Mesenchymal stem cell (in vitro differentiated cells and primary cell): ENCODE data around the gene SH2B3.

Experiments
- DNase-seq: peaks from one replicate; pipeline ENCODE4 v3.0.0-alpha.2; 2013
- H2AFZ ChIP-seq: one replicate; pipeline ENCODE4 v1.6.1; 2013; ENCODE audit warnings: low read depth, mild to moderate bottlenecking, control low read depth, inconsistent platforms, low read length, moderate library complexity
- H2AK5ac ChIP-seq: 2 replicates; pipeline ENCODE4 v1.6.1; 2013; ENCODE audit warnings: low read length, moderate library complexity, mild to moderate bottlenecking, inconsistent platforms; ENCODE audit not compliant: severe bottlenecking
- H2BK120ac ChIP-seq: one replicate; pipeline ENCODE4 v1.6.1; 2013; ENCODE audit warnings: low read depth, mild to moderate bottlenecking, inconsistent platforms, low read length, moderate library complexity
- H2BK12ac ChIP-seq, 2 experiments: one replicate each; pipeline ENCODE4 v1.6.1; 2013; ENCODE audit warnings: inconsistent platforms in 2 of 2, low read length in 2 of 2, mild to moderate bottlenecking in 2 of 2, moderate library complexity in 2 of 2, control low read depth in 1 of 2
- H2BK15ac ChIP-seq: one replicate; pipeline ENCODE4 v1.6.1; 2013; ENCODE audit warnings: mild to moderate bottlenecking, low read depth, inconsistent platforms; ENCODE audit not compliant: poor library complexity, severe bottlenecking
- H2BK5ac ChIP-seq: 2 replicates; pipeline ENCODE4 v1.6.1; 2013; ENCODE audit warnings: low read depth, mild to moderate bottlenecking, low read length, control low read depth, inconsistent platforms; ENCODE audit not compliant: poor library complexity, severe bottlenecking
- H3K14ac ChIP-seq, 2 experiments: one replicate each; pipeline ENCODE4 v1.6.1; 2013; ENCODE audit warnings: inconsistent platforms in 2 of 2, low read length in 2 of 2, control low read depth in 1 of 2, mild to moderate bottlenecking in 1 of 2, moderate library complexity in 1 of 2
- H3K18ac ChIP-seq, 2 experiments: one replicate each; pipeline ENCODE4 v1.6.1; 2013; ENCODE audit warnings: inconsistent platforms in 2 of 2, low read length in 2 of 2, control low read depth in 1 of 2, low read depth in 1 of 2, mild to moderate bottlenecking in 1 of 2
- H3K23ac ChIP-seq, 2 experiments: one replicate each; pipeline ENCODE4 v1.6.1; 2013; ENCODE audit warnings: inconsistent platforms in 2 of 2, low read length in 2 of 2, mild to moderate bottlenecking in 2 of 2, moderate library complexity in 2 of 2, control low read depth in 1 of 2
- H3K27ac ChIP-seq: 2 replicates; pipeline ENCODE4 v1.5.1; 2013; ENCODE audit warnings: mild to moderate bottlenecking, moderate library complexity, low read length, control low read depth, inconsistent platforms; ENCODE audit not compliant: poor library complexity, severe bottlenecking
- H3K27me3 ChIP-seq, 2 experiments: 2 replicates each; pipeline versions ENCODE4 v1.6.1 to v1.7.0; 2013; ENCODE audit warnings: low read length in 2 of 2, mild to moderate bottlenecking in 2 of 2, moderate library complexity in 2 of 2, control low read depth in 1 of 2, inconsistent platforms in 1 of 2; ENCODE audit not compliant: control insufficient read depth in 1 of 2, insufficient read depth in 1 of 2
- H3K36me3 ChIP-seq, 2 experiments: 2 replicates each; pipeline versions ENCODE4 v1.6.1 to v1.7.0; 2013; ENCODE audit warnings: low read length in 2 of 2, control low read depth in 1 of 2, inconsistent platforms in 1 of 2, low read depth in 1 of 2, mild to moderate bottlenecking in 1 of 2; ENCODE audit not compliant: insufficient read depth in 2 of 2, control insufficient read depth in 1 of 2
- H3K4ac ChIP-seq, 2 experiments: one replicate each; pipeline ENCODE4 v1.6.1; 2013; ENCODE audit warnings: inconsistent platforms in 2 of 2, low read length in 2 of 2, mild to moderate bottlenecking in 2 of 2, moderate library complexity in 2 of 2, control low read depth in 1 of 2, low read depth in 1 of 2
- H3K4me1 ChIP-seq: 2 replicates; pipeline ENCODE4 v1.6.1; 2013; ENCODE audit warnings: low read depth, low read length, control low read depth; ENCODE audit not compliant: control insufficient read depth, insufficient read depth
- H3K4me2 ChIP-seq: 2 replicates; pipeline ENCODE4 v1.6.1; 2013; ENCODE audit warnings: low read length, mild to moderate bottlenecking, inconsistent platforms; ENCODE audit not compliant: poor library complexity, severe bottlenecking
- H3K4me3 ChIP-seq, 2 experiments: 2 replicates each; pipeline versions ENCODE4 v1.5.1 to v1.7.0; 2013; ENCODE audit warnings: low read length in 2 of 2, mild to moderate bottlenecking in 2 of 2, control low read depth in 1 of 2, low read depth in 1 of 2; ENCODE audit not compliant: insufficient read depth in 1 of 2
- H3K79me1 ChIP-seq: replicated peaks from 2 replicates; pipeline ENCODE4 v1.6.1; 2013; ENCODE audit warnings: mild to moderate bottlenecking, control low read depth, low read length, inconsistent platforms; ENCODE audit not compliant: poor library complexity, severe bottlenecking
- H3K9ac ChIP-seq: 2 replicates; pipeline ENCODE4 v1.7.0; 2013; ENCODE audit warnings: mild to moderate bottlenecking, low read length, moderate library complexity
- H3K9me3 ChIP-seq: 2 replicates; pipeline ENCODE4 v1.7.0; 2013; ENCODE audit warnings: mild to moderate bottlenecking, low read length; ENCODE audit not compliant: control insufficient read depth
- H4K8ac ChIP-seq: one replicate; pipeline ENCODE4 v1.6.1; 2013; ENCODE audit warnings: inconsistent platforms, mild to moderate bottlenecking, low read length, moderate library complexity
- H4K91ac ChIP-seq: one replicate; pipeline ENCODE4 v1.6.1; 2013; ENCODE audit warnings: mild to moderate bottlenecking, low read length, inconsistent platforms
- WGBS: methylation state at CpG from one replicate; pipeline ENCODE4 v1.1.7; 2013; ENCODE audit warnings: mixed read lengths; 5-methylcytosine and 5-hydroxymethylcytosine counted together

Gene SH2B3

DNA sequence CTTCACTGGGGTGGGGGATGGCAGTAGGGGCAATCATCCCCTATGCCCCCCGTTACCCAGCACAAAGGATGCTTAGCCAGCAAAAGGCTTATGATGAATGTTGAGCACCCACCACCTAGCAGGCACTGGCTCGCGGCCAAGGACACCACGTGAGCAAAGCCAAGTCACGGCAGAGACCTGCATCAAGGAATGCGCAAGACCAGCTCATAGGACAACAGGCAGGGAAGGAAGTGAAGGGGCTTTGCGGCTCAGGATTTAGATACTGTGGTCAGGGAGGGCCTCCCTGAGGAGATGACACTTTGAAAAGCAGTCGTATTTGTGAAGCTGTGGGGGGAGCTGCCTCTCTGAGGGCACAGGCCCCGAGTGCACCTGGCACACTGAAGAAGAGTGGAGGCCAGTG is 32.8 kb downstream of the SH2B3 start:
- Histone ChIP-seq H3K4me2 (no peak overlapping the region), H2AFZ (no peak overlapping the region), H3K14ac (peak overlapping the region in 1 of 2 experiments; percentile 15), H2BK5ac (peak overlapping the region; percentile 78), H4K8ac (peak overlapping the region; percentile 82), H3K9me3 (no peaks in the 10 kb centered on the region), H3K9ac (peak overlapping the region; percentile 63), H3K23ac (peak overlapping the region in 1 of 2 experiments; percentile 35), H3K27me3 (no peaks in the 10 kb centered on the region), H3K27ac (peak overlapping the region; percentile 86), H3K4ac (peak overlapping the region in 1 of 2 experiments; percentile 10), H2BK120ac (no peak overlapping the region), H3K36me3 (peaks cover 35 to 52% of the 10 kb centered on the region in 2 experiments), H3K4me1 (peaks cover 68% of the 10 kb centered on the region), H3K18ac (peak overlapping the region; percentile 56 to 58), H2BK15ac (no peak overlapping the region), H2AK5ac (peak overlapping the region; percentile 24), H2BK12ac (peak overlapping the region; percentile 27 to 87), H3K4me3 (no peak overlapping the region), H4K91ac (peak overlapping the region; percentile 70), H3K79me1 (no peaks in the 10 kb centered on the region)
- 62% methylated on average over 9 of the region's 9 CpGs for WGBS
- peak; percentile 62 for DNase-seq

DNA sequence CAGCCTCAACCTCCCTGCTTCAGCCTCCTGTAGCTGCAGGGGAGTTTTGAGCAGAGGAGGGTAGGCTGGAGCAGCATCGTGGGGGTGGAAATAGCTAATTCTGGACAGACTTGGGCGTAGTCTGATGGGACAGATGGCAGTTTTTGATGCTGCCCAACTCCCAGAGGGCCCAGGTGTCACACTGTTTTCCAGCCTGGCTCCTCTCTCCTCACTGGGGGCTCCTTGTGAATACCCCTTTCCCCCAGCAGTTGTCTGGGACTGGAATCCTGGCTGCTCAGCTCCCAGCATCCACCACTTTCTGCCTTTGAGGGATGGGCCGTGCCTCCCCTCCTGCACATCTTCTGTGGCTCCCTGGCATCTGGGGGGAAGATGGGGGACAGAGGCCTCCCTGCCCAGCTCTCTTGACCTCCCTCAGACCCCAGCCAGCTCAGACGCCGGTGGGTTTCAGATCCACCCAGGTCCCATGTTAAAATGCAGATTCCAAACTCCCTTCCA is 34.0 kb downstream of the SH2B3 start:
- DNase-seq: no peak
- H3K4me2 ChIP-seq: no peak overlapping the region
- no peak overlapping the region for H3K4ac ChIP-seq
- H4K91ac ChIP-seq: peak overlapping the region; percentile 49
- H2BK120ac ChIP-seq: no peak overlapping the region
- H2AFZ ChIP-seq: no peak overlapping the region
- H3K18ac ChIP-seq: peak overlapping the region in 1 of 2 experiments; percentile 84
- no peak overlapping the region for H2BK5ac ChIP-seq
- H3K27me3 ChIP-seq: no peaks in the 10 kb centered on the region
- peaks cover 43 to 53% of the 10 kb centered on the region in 2 experiments for H3K36me3 ChIP-seq
- H2BK15ac ChIP-seq: peak overlapping the region; percentile 41
- H3K4me1 ChIP-seq: peaks cover 72% of the 10 kb centered on the region
- H3K14ac ChIP-seq: no peak overlapping the region
- no peak overlapping the region for H3K23ac ChIP-seq
- H3K79me1 ChIP-seq: no peaks in the 10 kb centered on the region
- no peak overlapping the region for H2BK12ac ChIP-seq
- peak overlapping the region; percentile 48 for H4K8ac ChIP-seq
- H3K9me3 ChIP-seq: no peaks in the 10 kb centered on the region
- H3K9ac ChIP-seq: peak overlapping the region; percentile 22
- WGBS: 78% methylated on average over 5 of the region's 5 CpGs
- peak overlapping the region; percentile 20 for H3K27ac ChIP-seq
- peak overlapping the region; percentile 7 for H2AK5ac ChIP-seq
- H3K4me3 ChIP-seq: no peak overlapping the region

DNA sequence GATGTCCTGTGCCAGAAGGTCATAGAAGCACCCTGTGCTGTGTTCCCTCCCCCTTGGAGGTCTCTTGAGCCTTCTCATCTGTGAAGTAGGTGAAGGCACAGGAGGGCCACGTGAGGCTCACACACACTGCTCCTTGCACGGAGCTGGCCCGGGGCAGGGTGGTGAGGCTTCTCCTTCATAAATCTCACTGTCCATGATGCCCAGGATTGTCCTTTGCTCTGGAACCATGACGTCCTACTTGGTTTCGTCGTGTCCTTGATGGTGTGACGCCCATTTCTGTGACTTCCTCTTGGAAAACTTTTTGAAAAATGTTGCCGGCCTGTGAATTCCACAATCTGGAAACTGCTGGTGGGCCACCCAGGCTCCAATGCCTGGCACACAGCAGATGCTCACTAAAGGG is 34.4 kb downstream of the SH2B3 start:
- no peak overlapping the region for H2BK15ac ChIP-seq
- no peaks in the 10 kb centered on the region for H3K27me3 ChIP-seq
- peak overlapping the region; percentile 20 for H3K27ac ChIP-seq
- peak overlapping the region; percentile 22 for H3K9ac ChIP-seq
- no peak overlapping the region for H4K91ac ChIP-seq
- WGBS: 95% methylated on average over 8 of the region's 8 CpGs
- no peak overlapping the region for H3K14ac ChIP-seq
- H2BK12ac ChIP-seq: no peak overlapping the region
- no peaks in the 10 kb centered on the region for H3K9me3 ChIP-seq
- no peak overlapping the region for H3K23ac ChIP-seq
- no peak overlapping the region for H3K4ac ChIP-seq
- no peak for DNase-seq
- peaks cover 72% of the 10 kb centered on the region for H3K4me1 ChIP-seq
- H3K4me2 ChIP-seq: no peak overlapping the region
- H2BK5ac ChIP-seq: no peak overlapping the region
- H3K36me3 ChIP-seq: peaks cover 43 to 52% of the 10 kb centered on the region in 2 experiments
- peak overlapping the region; percentile 19 for H2AK5ac ChIP-seq
- H3K4me3 ChIP-seq: no peak overlapping the region
- no peak overlapping the region for H2BK120ac ChIP-seq
- no peak overlapping the region for H4K8ac ChIP-seq
- H2AFZ ChIP-seq: no peak overlapping the region
- no peaks in the 10 kb centered on the region for H3K79me1 ChIP-seq
- peak overlapping the region in 1 of 2 experiments; percentile 84 for H3K18ac ChIP-seq

DNA sequence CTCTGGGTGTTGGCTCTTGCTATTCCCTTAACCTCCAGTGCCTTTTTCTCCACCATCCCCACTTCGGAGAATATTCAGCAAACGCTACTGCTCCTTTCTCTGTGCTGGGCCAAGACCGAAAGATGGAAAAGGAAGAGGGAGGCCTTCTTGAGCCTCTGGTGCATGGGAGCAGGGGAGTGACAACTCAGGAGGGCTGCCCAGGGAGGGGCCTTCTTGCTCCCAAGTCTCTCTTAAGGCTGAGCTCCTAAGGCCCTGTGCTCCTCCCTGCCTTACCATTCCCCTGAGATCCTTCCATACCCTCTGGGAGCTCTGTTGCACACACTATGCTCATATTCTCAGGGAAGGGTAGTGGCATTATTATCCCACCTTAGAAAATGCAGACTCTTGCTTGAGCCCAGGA is 34.9 kb downstream of the SH2B3 start:
- Histone ChIP-seq H3K9ac (peak overlapping the region; percentile 24), H3K27me3 (no peaks in the 10 kb centered on the region), H3K4ac (no peak overlapping the region), H2BK15ac (no peak overlapping the region), H2BK12ac (no peak overlapping the region), H3K36me3 (peaks cover 46 to 53% of the 10 kb centered on the region in 2 experiments), H3K4me2 (no peak overlapping the region), H4K8ac (no peak overlapping the region), H3K27ac (peak overlapping the region; percentile 1), H3K23ac (no peak overlapping the region), H2BK120ac (no peak overlapping the region), H2AFZ (no peak overlapping the region), H2AK5ac (peak overlapping the region; percentile 33), H3K9me3 (no peaks in the 10 kb centered on the region), H3K79me1 (no peaks in the 10 kb centered on the region), H3K4me1 (peaks cover 72% of the 10 kb centered on the region), H2BK5ac (no peak overlapping the region), H4K91ac (no peak overlapping the region), H3K18ac (peak overlapping the region in 1 of 2 experiments; percentile 45), H3K14ac (no peak overlapping the region), H3K4me3 (no peak overlapping the region)
- DNase-seq: no peak
- WGBS: 93% methylated on average over 3 of the region's 3 CpGs
